Activated CD8-positive, alpha-beta memory T cell treated with anti-CD3 and anti-CD28 coated beads for 36 hours (primary cell): ENCODE data around the gene AADACL2. TPM values are rescaled to one million over a fixed set of nuclear protein-coding genes. Genes with fewer than 3 reads are reported as not detected.

ENCODE experiments used
- CTCF ChIA-PET: fragments of 350-600 bp; sonication (Branson Sonifier 250); formaldehyde crosslinking; loops from one replicate; lab custom pipeline; 2021; ENCODE audit warnings: antibody characterized with exemption; lab: Charles Lee
- POLR2A ChIA-PET: fragments of 350-600 bp; sonication (Branson Sonifier 250); formaldehyde crosslinking; loops from one replicate; lab custom pipeline; 2021; ENCODE audit warnings: antibody characterized with exemption; lab: Charles Lee
- total RNA-seq, 2 experiments: library from RNA; stranded (reverse); gene quantifications; one replicate each; pipeline ENCODE4 v1.2.3, GENCODE V29; 2021

Gene AADACL2
- not detected for total RNA-seq

- ChIA-PET CTCF (interaction anchor here (0.6 kb wide), 1 partner anchor 156 kb away, joined by 3 read pairs; no protein-coding TSS in a partner anchor), POLR2A (no interaction called here)
Observed at GRCh38 chr3:151733613-151734012, at the start of gene AADACL2. AADACL2 (plus strand) TSS chr3:151733927; CDS start chr3:151734036, 109 bp downstream.

- CTCF ChIA-PET = no interaction called here
- POLR2A ChIA-PET = no interaction called here
Observed at GRCh38 chr3:151684094-151684493, 49.6 kb upstream of the AADACL2 start.

GRCh38 chr3:151686257-151686656 is 47.5 kb upstream of the AADACL2 start:
- ChIA-PET CTCF (no interaction called here), POLR2A (no interaction called here)

GRCh38 chr3:151687076-151687475 is 46.7 kb upstream of the AADACL2 start:
- ChIA-PET POLR2A (no interaction called here), CTCF (no interaction called here)

GRCh38 chr3:151688571-151688970 is 45.2 kb upstream of the AADACL2 start:
- POLR2A ChIA-PET = no interaction called here
- CTCF ChIA-PET = no interaction called here

- ChIA-PET CTCF (no interaction called here), POLR2A (no interaction called here)
Observed at GRCh38 chr3:151690645-151691044, 43.1 kb upstream of the AADACL2 start.

GRCh38 chr3:151697496-151697895 is 36.2 kb upstream of the AADACL2 start:
- ChIA-PET CTCF (no interaction called here), POLR2A (no interaction called here)

GRCh38 chr3:151707216-151707615 is 26.5 kb upstream of the AADACL2 start:
- CTCF ChIA-PET = no interaction called here

GRCh38 chr3:151708868-151709267 is 24.9 kb upstream of the AADACL2 start:
- ChIA-PET POLR2A (no interaction called here), CTCF (interaction anchor here (1.0 kb wide), 1 partner anchor 9 kb away, joined by 3 read pairs; no protein-coding TSS in a partner anchor)

More at GRCh38 chr3:151707216-151707615, 26.5 kb upstream of the AADACL2 start:
- POLR2A ChIA-PET = no interaction called here

- CTCF ChIA-PET = no interaction called here
- POLR2A ChIA-PET = no interaction called here
Observed at GRCh38 chr3:151709847-151710246, 23.9 kb upstream of the AADACL2 start.

- CTCF ChIA-PET = no interaction called here
- POLR2A ChIA-PET = no interaction called here
Observed at GRCh38 chr3:151721294-151721693, 12.4 kb upstream of the AADACL2 start.

GRCh38 chr3:151722856-151723255 is 10.9 kb upstream of the AADACL2 start:
- POLR2A ChIA-PET = no interaction called here

GRCh38 chr3:151724576-151725562 is 8.9 kb upstream of the AADACL2 start:
- CTCF ChIA-PET = no interaction called here

More at GRCh38 chr3:151722856-151723255, 10.9 kb upstream of the AADACL2 start:
- CTCF ChIA-PET = no interaction called here

GRCh38 chr3:151726016-151726415 is 7.7 kb upstream of the AADACL2 start:
- CTCF ChIA-PET = no interaction called here
- POLR2A ChIA-PET = no interaction called here

More at GRCh38 chr3:151724576-151725562, 8.9 kb upstream of the AADACL2 start:
- POLR2A ChIA-PET = no interaction called here

GRCh38 chr3:151732861-151733260 is 866 bp upstream of the AADACL2 start:
- ChIA-PET CTCF (interaction anchor here (0.6 kb wide), 1 partner anchor 157 kb away, joined by 3 read pairs; no protein-coding TSS in a partner anchor), POLR2A (no interaction called here)

GRCh38 chr3:151740581-151740980 is 6.9 kb downstream of the AADACL2 start:
- CTCF ChIA-PET = no interaction called here
- POLR2A ChIA-PET = no interaction called here

- ChIA-PET CTCF (no interaction called here), POLR2A (no interaction called here)
Observed at GRCh38 chr3:151743855-151744254, 10.1 kb downstream of the AADACL2 start.

GRCh38 chr3:151750181-151750580 is 16.5 kb downstream of the AADACL2 start:
- CTCF ChIA-PET = no interaction called here
- POLR2A ChIA-PET = no interaction called here

GRCh38 chr3:151750678-151751077 is 17.0 kb downstream of the AADACL2 start:
- ChIA-PET POLR2A (no interaction called here), CTCF (no interaction called here)

- POLR2A ChIA-PET = no interaction called here
- CTCF ChIA-PET = no interaction called here
Observed at GRCh38 chr3:151751161-151751560, 17.4 kb downstream of the AADACL2 start.

GRCh38 chr3:151753846-151754245 is 20.1 kb downstream of the AADACL2 start:
- POLR2A ChIA-PET = no interaction called here
- CTCF ChIA-PET = no interaction called here
